ENCODE data around the gene IHH.
A peak's percentile ranks its signal among the peaks of the same experiment; 100 is the strongest.

IHH gene

DNA sequence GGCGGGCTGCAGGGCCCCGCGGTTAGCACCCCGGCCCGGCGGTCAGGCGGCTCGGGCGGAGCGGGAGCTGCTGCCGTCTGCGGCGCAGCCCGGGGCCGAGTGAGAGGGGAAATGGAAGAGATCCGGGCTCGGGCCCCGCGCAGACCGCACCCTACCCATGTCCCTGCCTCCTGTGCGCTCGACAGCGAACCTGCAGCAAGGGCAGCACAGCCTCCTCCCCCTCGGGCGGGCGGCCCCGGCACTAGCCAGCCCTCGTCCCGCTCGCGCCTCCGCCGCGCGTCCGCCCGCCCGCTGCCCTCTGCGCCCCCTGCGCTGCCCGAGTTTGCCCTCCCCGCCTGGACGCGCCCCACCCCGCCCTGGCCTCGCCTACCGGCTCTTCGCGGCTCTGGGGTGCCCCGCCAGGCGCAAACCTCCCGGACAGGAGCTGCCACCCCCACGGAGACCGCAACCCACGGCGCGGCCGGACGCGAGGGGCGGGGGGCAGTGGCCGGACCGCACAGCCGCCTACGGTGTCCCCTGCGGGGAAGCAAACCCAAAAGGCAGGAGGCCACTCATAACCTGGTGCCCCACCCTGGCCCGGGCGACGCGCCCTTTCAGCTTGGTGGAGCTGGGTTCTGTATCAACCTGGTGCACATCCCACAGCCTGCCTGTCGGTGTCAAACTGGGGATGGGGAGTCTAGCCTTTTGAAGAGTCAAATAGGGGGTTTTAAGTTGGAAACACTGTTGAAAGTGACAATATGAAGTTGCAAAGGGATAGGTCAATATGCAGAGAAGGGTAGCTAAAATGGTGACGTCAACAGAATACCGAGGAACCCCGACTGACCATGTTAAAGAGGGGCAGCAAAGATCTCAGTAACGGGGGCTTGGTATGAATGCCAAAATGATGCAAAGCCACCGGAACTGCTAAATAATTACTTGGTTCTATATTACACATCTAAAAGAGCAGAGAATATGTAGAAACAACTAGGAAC, at the start of gene IHH:
TSS of gene IHH (minus strand) at position 101 of the 971 bp plus-strand sequence. CDS start 454 bp downstream, outside the sequence.
- Histone ChIP-seq H3K36me3 (no peaks in the 10 kb centered on the region), H3K9me3 (ENCODE audit: severe bottlenecking) (peaks cover 3% of the 10 kb centered on the region), H3K4me3 (ENCODE audit: low read depth, low read length) (peak within 1 kb of the TSS; percentile 33), H3K27ac (no peak within 1 kb of the TSS), H3K27me3 (ENCODE audit: insufficient read depth, low read depth, severe bottlenecking) (peaks cover 62% of the 10 kb centered on the region)
- TF ChIP-seq, protein P1, sequence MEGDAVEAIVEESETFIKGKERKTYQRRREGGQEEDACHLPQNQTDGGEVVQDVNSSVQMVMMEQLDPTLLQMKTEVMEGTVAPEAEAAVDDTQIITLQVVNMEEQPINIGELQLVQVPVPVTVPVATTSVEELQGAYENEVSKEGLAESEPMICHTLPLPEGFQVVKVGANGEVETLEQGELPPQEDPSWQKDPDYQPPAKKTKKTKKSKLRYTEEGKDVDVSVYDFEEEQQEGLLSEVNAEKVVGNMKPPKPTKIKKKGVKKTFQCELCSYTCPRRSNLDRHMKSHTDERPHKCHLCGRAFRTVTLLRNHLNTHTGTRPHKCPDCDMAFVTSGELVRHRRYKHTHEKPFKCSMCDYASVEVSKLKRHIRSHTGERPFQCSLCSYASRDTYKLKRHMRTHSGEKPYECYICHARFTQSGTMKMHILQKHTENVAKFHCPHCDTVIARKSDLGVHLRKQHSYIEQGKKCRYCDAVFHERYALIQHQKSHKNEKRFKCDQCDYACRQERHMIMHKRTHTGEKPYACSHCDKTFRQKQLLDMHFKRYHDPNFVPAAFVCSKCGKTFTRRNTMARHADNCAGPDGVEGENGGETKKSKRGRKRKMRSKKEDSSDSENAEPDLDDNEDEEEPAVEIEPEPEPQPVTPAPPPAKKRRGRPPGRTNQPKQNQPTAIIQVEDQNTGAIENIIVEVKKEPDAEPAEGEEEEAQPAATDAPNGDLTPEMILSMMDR (IDR thresholded peaks at IDR 0.05; ENCODE audit: low read depth, low read length), result no peak
- peak; percentile 40 for DNase-seq

DNA sequence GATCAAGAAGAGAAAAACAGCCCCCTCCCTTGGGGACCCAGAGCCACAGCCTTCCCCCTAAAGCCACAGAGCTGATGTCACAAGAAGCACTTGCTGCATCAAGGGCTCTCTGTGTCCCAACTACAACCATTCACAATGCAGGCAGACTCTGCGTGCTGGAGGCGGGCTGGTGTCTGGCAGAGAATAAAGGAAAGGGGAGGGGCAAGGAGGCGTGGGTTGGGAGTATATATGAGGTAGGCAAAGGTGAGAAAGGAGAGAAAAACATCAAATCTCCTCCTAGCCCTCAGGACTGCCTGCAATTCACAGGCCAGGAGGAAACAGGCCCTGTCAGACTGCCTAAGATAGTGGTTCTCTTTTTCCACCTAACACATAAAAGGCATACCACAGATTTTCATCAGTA, 48.8 kb upstream of the IHH start:
- Histone ChIP-seq H3K27me3 (ENCODE audit: insufficient read depth, low read depth, severe bottlenecking) (no peaks in the 10 kb centered on the region), H3K27ac (no peak overlapping the region), H3K9me3 (ENCODE audit: severe bottlenecking) (no peaks in the 10 kb centered on the region), H3K4me3 (ENCODE audit: low read depth, low read length) (no peak overlapping the region), H3K36me3 (no peaks in the 10 kb centered on the region; the same call in 1 of the 2 replicates)
- DNase-seq, result no peak
- TF ChIP-seq, protein P1 (IDR thresholded peaks at IDR 0.05; ENCODE audit: low read depth, low read length), result no peak

DNA sequence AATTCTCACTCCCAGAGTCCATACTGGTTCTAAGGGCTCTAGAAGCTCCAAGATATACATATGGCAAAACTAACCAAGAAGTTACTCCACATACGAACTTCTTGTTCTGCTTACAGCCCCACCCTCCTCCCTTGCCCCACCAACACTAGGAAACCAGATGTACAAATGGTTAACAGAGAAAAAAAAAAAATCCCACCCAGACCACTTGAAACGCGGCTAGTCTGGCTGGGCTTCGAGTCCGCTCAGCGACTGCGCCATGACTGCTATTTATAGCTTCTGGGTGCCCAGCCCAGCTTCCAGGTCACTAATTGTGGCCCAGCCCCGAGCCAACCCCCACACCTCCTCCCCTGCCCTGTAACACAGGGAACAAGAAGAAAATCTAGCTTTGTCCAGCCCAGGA, 47.0 kb upstream of the IHH start:
- no peaks in the 10 kb centered on the region for H3K36me3 ChIP-seq
- TF ChIP-seq, protein P1 (IDR thresholded peaks at IDR 0.05; ENCODE audit: low read depth, low read length), result no peak
- no peaks in the 10 kb centered on the region for H3K27me3 ChIP-seq (ENCODE audit: insufficient read depth, low read depth, severe bottlenecking)
- DNase-seq, result no peak
- no peak overlapping the region for H3K27ac ChIP-seq
- H3K9me3 ChIP-seq (ENCODE audit: severe bottlenecking), result no peaks in the 10 kb centered on the region
- H3K4me3 ChIP-seq (ENCODE audit: low read depth, low read length), result no peak overlapping the region

DNA sequence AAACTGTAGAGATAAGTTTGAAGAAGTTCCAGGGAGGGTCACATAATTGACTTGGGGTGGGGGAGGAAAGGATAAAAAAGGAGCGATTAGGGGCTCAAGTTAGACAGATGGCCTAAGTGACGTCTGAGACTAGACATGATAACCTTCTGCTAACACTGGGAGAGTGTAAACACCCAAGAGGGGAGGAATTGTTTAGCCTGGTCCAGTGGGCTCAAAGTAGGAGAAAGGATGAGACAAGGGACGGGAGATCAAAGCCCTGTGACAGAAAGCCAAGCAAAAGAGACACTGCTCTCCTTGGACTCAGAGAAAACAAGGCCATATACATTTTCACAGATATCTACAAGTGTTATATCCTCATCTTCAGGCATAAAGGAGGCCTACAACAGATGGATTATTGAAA, 45.5 kb upstream of the IHH start:
- Histone ChIP-seq H3K36me3 (no peaks in the 10 kb centered on the region), H3K4me3 (ENCODE audit: low read depth, low read length) (no peak overlapping the region), H3K27ac (peak overlapping the region; percentile 68), H3K27me3 (ENCODE audit: insufficient read depth, low read depth, severe bottlenecking) (no peaks in the 10 kb centered on the region), H3K9me3 (ENCODE audit: severe bottlenecking) (no peaks in the 10 kb centered on the region)
- TF ChIP-seq, protein P1 (IDR thresholded peaks at IDR 0.05; ENCODE audit: low read depth, low read length), result no peak
- peak; percentile 23 for DNase-seq

DNA sequence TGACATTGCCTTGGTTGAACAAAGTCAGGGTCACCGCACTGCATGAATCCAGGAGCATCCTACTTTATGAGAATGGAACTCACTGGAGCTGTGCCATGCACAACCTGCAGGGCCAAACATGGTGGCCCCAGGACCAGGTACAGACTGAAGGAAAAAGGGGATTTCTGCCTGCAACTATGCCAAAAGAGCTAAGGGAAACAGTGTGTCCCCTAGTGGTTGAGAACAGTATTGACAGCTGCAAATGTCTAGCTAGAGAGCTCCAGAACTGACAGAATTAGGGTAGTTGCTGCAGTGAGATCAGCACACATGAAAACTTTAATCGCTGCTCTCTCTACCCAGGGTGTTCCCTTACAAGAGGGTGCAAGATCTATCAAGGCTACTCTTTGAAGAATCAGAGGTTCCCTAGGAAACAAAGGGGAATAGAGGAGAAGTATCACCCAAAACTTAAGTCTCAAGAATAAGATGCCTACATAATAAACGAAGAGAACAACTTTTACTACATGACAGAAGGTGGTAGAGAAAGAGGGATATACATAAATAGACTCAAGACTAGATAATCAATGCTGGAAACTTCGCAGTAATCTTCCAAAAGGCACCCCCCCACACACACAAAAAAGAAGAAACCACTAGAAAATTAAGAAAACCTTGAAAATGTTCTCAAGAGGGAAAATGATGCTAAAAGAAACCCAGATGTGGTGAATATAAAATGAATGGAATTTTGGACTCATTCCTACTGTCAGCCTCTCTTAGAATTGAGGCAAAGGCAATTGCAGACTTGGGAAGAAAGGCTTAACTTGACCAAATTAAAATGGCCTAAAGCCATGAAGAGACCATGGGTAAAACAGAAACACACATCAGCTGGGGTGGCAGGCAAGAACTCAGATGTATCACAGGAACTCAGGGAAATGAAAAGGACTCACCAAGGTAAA, 43.6 kb upstream of the IHH start:
- Histone ChIP-seq H3K27me3 (ENCODE audit: insufficient read depth, low read depth, severe bottlenecking) (no peaks in the 10 kb centered on the region), H3K27ac (no peak overlapping the region), H3K4me3 (ENCODE audit: low read depth, low read length) (no peak overlapping the region), H3K9me3 (ENCODE audit: severe bottlenecking) (no peaks in the 10 kb centered on the region), H3K36me3 (no peaks in the 10 kb centered on the region)
- TF ChIP-seq, protein P1 (IDR thresholded peaks at IDR 0.05; ENCODE audit: low read depth, low read length), result peak; percentile 94
- DNase-seq, result peak; percentile 23
